Astrocyte of the spinal cord (primary cell): ENCODE measurements around the gene TP53I11.
A peak's percentile ranks its signal among the peaks of the same experiment; 100 is the strongest.

Source experiments
- DNase-seq: peaks from one replicate; pipeline ENCODE4 v3.0.0; 2011; ENCODE audit warnings: low read depth, low spot score
- H3K4me3 ChIP-seq: 2 replicates; pipeline ENCODE4 v1.5.1; 2011; ENCODE audit warnings: low read depth, mild to moderate bottlenecking, low read length, moderate library complexity
- in situ Hi-C: cut with HindIII; loops from 2 replicates; pipeline ENCODE4 v1.10.0; 2017; ENCODE audit warnings: low sequenced_read_pairs
- TF ChIP-seq, protein P1 (sequence below): IDR thresholded peaks from 2 replicates; pipeline ENCODE4 v1.5.1; 2012; ENCODE audit warnings: low read depth, mild to moderate bottlenecking, low read length, inconsistent platforms

TP53I11 gene

DNA sequence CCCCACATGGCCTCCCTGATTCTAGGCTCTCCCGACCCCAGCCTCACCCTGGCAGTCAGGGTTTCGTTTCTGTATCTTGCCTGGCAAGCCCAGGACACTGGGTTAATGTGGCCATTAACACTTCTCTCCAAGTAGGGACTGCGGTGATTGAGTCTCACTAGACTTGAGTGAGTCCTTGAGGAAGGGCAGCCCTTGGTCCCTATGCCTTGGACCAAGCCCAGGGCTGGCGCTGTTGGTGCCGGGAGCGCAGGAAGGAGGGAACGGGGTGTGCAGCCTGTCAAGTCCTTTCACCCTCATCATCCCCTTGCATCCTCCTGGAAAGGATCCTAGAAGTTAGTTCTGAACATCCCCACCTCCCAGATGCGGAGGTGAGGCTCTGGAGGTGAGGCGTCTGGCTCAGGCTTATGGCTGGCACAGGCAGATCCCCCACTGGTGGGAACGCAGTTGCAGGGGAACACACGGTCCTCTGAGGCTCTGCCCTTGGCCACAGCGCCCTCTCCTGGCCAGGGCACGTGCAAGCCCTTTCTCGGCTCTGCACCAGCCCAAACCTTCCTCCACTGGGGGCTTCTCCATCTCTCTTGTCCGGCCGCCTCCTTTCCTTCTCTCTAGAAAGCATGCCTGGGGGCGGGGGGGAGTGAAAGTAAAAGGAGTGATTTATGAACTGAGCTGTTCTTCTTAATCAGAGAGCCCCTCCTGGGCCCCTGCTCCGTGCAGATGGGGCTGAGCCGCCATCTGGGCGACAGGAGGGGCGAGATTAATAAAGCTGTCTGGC is 56.7 kb downstream of the TP53I11 start:
- DNase-seq: peak; percentile 44
- in situ Hi-C loops: no loop called here
- no peak overlapping the region for H3K4me3 ChIP-seq

GRCh38 chr11:44893308-44893822 is 57.3 kb downstream of the TP53I11 start:
- H3K4me3 ChIP-seq: no peak overlapping the region
- in situ Hi-C loops: no loop called here
- no peak for DNase-seq
- TF ChIP-seq, protein P1, sequence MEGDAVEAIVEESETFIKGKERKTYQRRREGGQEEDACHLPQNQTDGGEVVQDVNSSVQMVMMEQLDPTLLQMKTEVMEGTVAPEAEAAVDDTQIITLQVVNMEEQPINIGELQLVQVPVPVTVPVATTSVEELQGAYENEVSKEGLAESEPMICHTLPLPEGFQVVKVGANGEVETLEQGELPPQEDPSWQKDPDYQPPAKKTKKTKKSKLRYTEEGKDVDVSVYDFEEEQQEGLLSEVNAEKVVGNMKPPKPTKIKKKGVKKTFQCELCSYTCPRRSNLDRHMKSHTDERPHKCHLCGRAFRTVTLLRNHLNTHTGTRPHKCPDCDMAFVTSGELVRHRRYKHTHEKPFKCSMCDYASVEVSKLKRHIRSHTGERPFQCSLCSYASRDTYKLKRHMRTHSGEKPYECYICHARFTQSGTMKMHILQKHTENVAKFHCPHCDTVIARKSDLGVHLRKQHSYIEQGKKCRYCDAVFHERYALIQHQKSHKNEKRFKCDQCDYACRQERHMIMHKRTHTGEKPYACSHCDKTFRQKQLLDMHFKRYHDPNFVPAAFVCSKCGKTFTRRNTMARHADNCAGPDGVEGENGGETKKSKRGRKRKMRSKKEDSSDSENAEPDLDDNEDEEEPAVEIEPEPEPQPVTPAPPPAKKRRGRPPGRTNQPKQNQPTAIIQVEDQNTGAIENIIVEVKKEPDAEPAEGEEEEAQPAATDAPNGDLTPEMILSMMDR: no peak

More for the DNA sequence above, 56.7 kb downstream of the TP53I11 start:
- TF ChIP-seq, protein P1: peak; percentile 91

- TF ChIP-seq, protein P1: no peak
- H3K4me3 ChIP-seq: no peak overlapping the region
- in situ Hi-C loops: no loop called here
- no peak for DNase-seq
These were observed 57.8 kb downstream of the TP53I11 start for GRCh38 chr11:44892843-44893242.

- no peak for DNase-seq
- TF ChIP-seq, protein P1: no peak
These were observed 61.4 kb downstream of the TP53I11 start for GRCh38 chr11:44889266-44889665.

DNA sequence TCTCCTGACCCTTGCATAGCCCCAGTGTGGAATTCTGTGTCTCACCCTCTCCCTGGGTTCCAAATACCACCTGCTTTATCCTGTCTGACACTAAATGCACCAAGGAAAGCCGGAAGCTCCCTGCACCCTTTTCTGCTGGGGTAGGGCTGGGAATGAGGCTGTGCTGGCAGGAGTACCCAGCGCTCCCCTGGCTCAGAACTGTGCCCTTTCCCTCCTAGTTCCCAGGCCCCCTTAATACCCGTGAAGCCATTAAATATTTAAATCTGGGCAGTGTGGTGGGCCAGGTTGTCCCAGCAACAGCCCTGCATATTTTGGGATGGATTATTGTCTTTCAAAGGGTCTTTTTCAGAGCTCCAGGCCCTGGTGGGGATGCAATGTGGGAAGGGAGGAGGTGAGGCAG is 63.0 kb downstream of the TP53I11 start:
- TF ChIP-seq, protein P1: no peak
- no peak overlapping the region for H3K4me3 ChIP-seq
- no peak for DNase-seq
- in situ Hi-C loops: no loop called here

More at GRCh38 chr11:44889266-44889665, 61.4 kb downstream of the TP53I11 start:
- in situ Hi-C loops: no loop called here
- no peak overlapping the region for H3K4me3 ChIP-seq

DNA sequence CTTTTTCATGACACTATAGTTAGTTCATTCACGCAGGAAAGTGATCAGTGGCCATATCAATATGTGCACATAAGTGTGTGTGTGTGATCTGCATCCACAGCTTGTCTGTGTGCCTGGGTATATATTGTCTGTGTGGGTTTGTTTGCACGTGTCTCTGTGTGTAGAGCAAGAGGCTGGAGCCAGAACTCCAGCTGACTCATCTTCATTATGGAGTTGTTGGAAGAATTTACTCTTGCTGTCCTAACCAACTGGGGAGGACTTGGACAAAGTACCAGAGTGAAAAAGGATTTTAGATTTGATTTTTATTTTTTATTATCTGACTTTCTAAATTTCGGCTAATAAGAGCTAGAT is 63.9 kb downstream of the TP53I11 start:
- H3K4me3 ChIP-seq: no peak overlapping the region
- in situ Hi-C loops: no loop called here
- DNase-seq: peak; percentile 62
- TF ChIP-seq, protein P1: no peak
